H9 (cell line): ENCODE results near the gene JAG2. TPM values are rescaled to one million over a fixed set of nuclear protein-coding genes. Genes with fewer than 3 reads are reported as not detected.

ENCODE experiments used
- DNase-seq: peaks from one replicate; pipeline ENCODE4 v3.0.0-alpha.2; 2017
- H2AFZ ChIP-seq: one replicate; pipeline ENCODE4 v1.6.1; 2013; ENCODE audit warnings: mild to moderate bottlenecking, low read length, control low read depth, moderate library complexity
- H2AK5ac ChIP-seq: 2 replicates; pipeline ENCODE4 v1.6.1; 2013; ENCODE audit warnings: low read length, control low read depth, mixed read lengths; ENCODE audit not compliant: insufficient read length
- H2BK120ac ChIP-seq: one replicate; pipeline ENCODE4 v1.6.1; 2013; ENCODE audit warnings: low read depth, mild to moderate bottlenecking, low read length, control low read depth, inconsistent platforms; ENCODE audit not compliant: poor library complexity, severe bottlenecking
- H2BK12ac ChIP-seq: 2 replicates; pipeline ENCODE4 v1.6.1; 2013; ENCODE audit warnings: low read length, control low read depth, mixed read lengths, low read depth; ENCODE audit not compliant: insufficient read length
- H2BK15ac ChIP-seq: 2 replicates; pipeline ENCODE4 v1.6.1; 2013; ENCODE audit warnings: low read depth, low read length, control low read depth
- H2BK20ac ChIP-seq: one replicate; pipeline ENCODE4 v1.6.1; 2013; ENCODE audit warnings: low read depth, mild to moderate bottlenecking, low read length, control low read depth, inconsistent platforms; ENCODE audit not compliant: poor library complexity, severe bottlenecking
- H2BK5ac ChIP-seq: 2 replicates; pipeline ENCODE4 v1.6.1; 2013; ENCODE audit warnings: low read length, control low read depth, mixed read lengths; ENCODE audit not compliant: insufficient read length
- H3K14ac ChIP-seq: 2 replicates; pipeline ENCODE4 v1.6.1; 2013; ENCODE audit warnings: low read length, control low read depth; ENCODE audit not compliant: insufficient read depth
- H3K18ac ChIP-seq: 2 replicates; pipeline ENCODE4 v1.6.1; 2013; ENCODE audit warnings: low read depth, mild to moderate bottlenecking, mixed read lengths, low read length, control low read depth; ENCODE audit not compliant: insufficient read length
- H3K23ac ChIP-seq: 2 replicates; pipeline ENCODE4 v1.6.1; 2013; ENCODE audit warnings: low read length, control low read depth, mixed read lengths, low read depth; ENCODE audit not compliant: insufficient read length
- H3K23me2 ChIP-seq: 2 replicates; pipeline ENCODE4 v1.6.1; 2013; ENCODE audit warnings: low read depth, mild to moderate bottlenecking, mixed read lengths, low read length, control low read depth; ENCODE audit not compliant: insufficient read length, poor library complexity, severe bottlenecking
- H3K27ac ChIP-seq: 2 replicates; pipeline ENCODE4 v1.5.1; 2013; ENCODE audit warnings: low read length, control low read depth, mixed read lengths, low read depth; ENCODE audit not compliant: insufficient read length
- H3K27me3 ChIP-seq: 2 replicates; pipeline ENCODE4 v1.6.1; 2013; ENCODE audit warnings: low read length, control low read depth, inconsistent platforms; ENCODE audit not compliant: insufficient read depth
- H3K4ac ChIP-seq: 2 replicates; pipeline ENCODE4 v1.6.1; 2013; ENCODE audit warnings: low read depth, mild to moderate bottlenecking, control low read depth, inconsistent platforms, low read length, moderate library complexity
- H3K4me1 ChIP-seq: 2 replicates; pipeline ENCODE4 v1.6.1; 2013; ENCODE audit warnings: low read length, control low read depth, inconsistent platforms; ENCODE audit not compliant: insufficient read depth
- H3K4me2 ChIP-seq: 2 replicates; pipeline ENCODE4 v1.6.1; 2013; ENCODE audit warnings: low read length, control low read depth, mixed read lengths; ENCODE audit not compliant: insufficient read length, insufficient read depth
- H3K56ac ChIP-seq: 2 replicates; pipeline ENCODE4 v1.6.1; 2013; ENCODE audit warnings: low read depth, mild to moderate bottlenecking, mixed read lengths, low read length, control low read depth; ENCODE audit not compliant: insufficient read length
- H3K79me1 ChIP-seq: 2 replicates; pipeline ENCODE4 v1.6.1; 2013; ENCODE audit warnings: low read depth, mild to moderate bottlenecking, moderate library complexity, low read length, control low read depth, inconsistent platforms; ENCODE audit not compliant: insufficient read depth, poor library complexity, severe bottlenecking
- H3K79me2 ChIP-seq: 2 replicates; pipeline ENCODE4 v1.6.1; 2013; ENCODE audit warnings: low read length, control low read depth, inconsistent platforms; ENCODE audit not compliant: insufficient read depth
- H3K9ac ChIP-seq: 2 replicates; pipeline ENCODE4 v1.6.1; 2013; ENCODE audit warnings: low read length, control low read depth, mixed read lengths; ENCODE audit not compliant: insufficient read length; ENCODE audit errors: extremely low read depth
- H3K9me3 ChIP-seq: one replicate; pipeline ENCODE4 v1.6.1; 2013; ENCODE audit warnings: low read depth, low read length, inconsistent platforms; ENCODE audit not compliant: control insufficient read depth
- H3T11ph ChIP-seq: one replicate; pipeline ENCODE4 v1.6.1; 2013; ENCODE audit warnings: mild to moderate bottlenecking, low read length, control low read depth, inconsistent platforms
- H4K20me1 ChIP-seq: one replicate; pipeline ENCODE4 v1.6.1; 2013; ENCODE audit not compliant: control insufficient read depth, insufficient read length, insufficient read depth
- H4K5ac ChIP-seq: 2 replicates; pipeline ENCODE4 v1.6.1; 2013; ENCODE audit warnings: low read depth, mild to moderate bottlenecking, mixed read lengths, low read length, control low read depth; ENCODE audit not compliant: insufficient read length
- H4K8ac ChIP-seq: replicated peaks from 2 replicates; pipeline ENCODE4 v1.6.1; 2013; ENCODE audit warnings: low read length, control low read depth, mixed read lengths, low read depth; ENCODE audit not compliant: insufficient read length
- H4K91ac ChIP-seq: 2 replicates; pipeline ENCODE4 v1.6.1; 2013; ENCODE audit warnings: low read depth, mild to moderate bottlenecking, moderate library complexity, mixed read lengths, low read length, control low read depth; ENCODE audit not compliant: insufficient read length
- H3K27ac Mint-ChIP-seq, 3 experiments: 2 replicates in 2 of 3; 3 replicates in 1 of 3; pipeline ENCODE4 v1.8.0; 2020 to 2021; ENCODE audit warnings: mixed read lengths in 3 of 3, mild to moderate bottlenecking in 1 of 3, moderate library complexity in 1 of 3
- H3K27me3 Mint-ChIP-seq: 2 replicates; pipeline ENCODE4 v1.8.0; 2021; ENCODE audit warnings: low read depth, mild to moderate bottlenecking, moderate library complexity, mixed read lengths
- H3K36me3 Mint-ChIP-seq, 3 experiments: 2 replicates in 2 of 3; 3 replicates in 1 of 3; pipeline ENCODE4 v1.8.0; 2020 to 2021; ENCODE audit warnings: low read depth in 3 of 3, mixed read lengths in 3 of 3; ENCODE audit not compliant: insufficient read depth in 1 of 3
- H3K4me1 Mint-ChIP-seq, 2 experiments: 2 replicates each; pipeline ENCODE4 v1.8.0; 2020; ENCODE audit warnings: mixed read lengths in 2 of 2
- H3K4me3 Mint-ChIP-seq, 2 experiments: 2 replicates in 1 of 2; 3 replicates in 1 of 2; pipeline ENCODE4 v1.8.0; 2020 to 2021; ENCODE audit warnings: mild to moderate bottlenecking in 2 of 2, mixed read lengths in 2 of 2, moderate library complexity in 1 of 2
- H3K9me3 Mint-ChIP-seq, 2 experiments: 2 replicates in 1 of 2; 3 replicates in 1 of 2; pipeline ENCODE4 v1.8.0; 2020; ENCODE audit warnings: mild to moderate bottlenecking in 2 of 2, mixed read lengths in 2 of 2, moderate library complexity in 1 of 2
- WGBS: extraction: QIAGEN DNeasy Blood & Tissue Kit; methylation state at CpG from one replicate; pipeline ENCODE4 v1.1.7; 2013; ENCODE audit warnings: missing lambda C conversion rate, low lambda C conversion rate, mixed read lengths; ENCODE audit not compliant: insufficient read length; ENCODE audit errors: extremely low coverage; 5-methylcytosine and 5-hydroxymethylcytosine counted together
- total RNA-seq: library from RNA; stranded (reverse); gene quantifications from 2 replicates; pipeline ENCODE4 v1.2.1, GENCODE V29; 2021
- TF ChIP-seq, protein P1 (sequence below): fragments of 200-600 bp; sonication (generic); conservative IDR thresholded peaks from 3 replicates; pipeline ENCODE4 v1.8.0; 2021; ENCODE audit warnings: antibody characterized with exemption, mild to moderate bottlenecking

JAG2 gene
- total RNA-seq, 1 experiment from 2014 or later = 11.4 TPM

DNA sequence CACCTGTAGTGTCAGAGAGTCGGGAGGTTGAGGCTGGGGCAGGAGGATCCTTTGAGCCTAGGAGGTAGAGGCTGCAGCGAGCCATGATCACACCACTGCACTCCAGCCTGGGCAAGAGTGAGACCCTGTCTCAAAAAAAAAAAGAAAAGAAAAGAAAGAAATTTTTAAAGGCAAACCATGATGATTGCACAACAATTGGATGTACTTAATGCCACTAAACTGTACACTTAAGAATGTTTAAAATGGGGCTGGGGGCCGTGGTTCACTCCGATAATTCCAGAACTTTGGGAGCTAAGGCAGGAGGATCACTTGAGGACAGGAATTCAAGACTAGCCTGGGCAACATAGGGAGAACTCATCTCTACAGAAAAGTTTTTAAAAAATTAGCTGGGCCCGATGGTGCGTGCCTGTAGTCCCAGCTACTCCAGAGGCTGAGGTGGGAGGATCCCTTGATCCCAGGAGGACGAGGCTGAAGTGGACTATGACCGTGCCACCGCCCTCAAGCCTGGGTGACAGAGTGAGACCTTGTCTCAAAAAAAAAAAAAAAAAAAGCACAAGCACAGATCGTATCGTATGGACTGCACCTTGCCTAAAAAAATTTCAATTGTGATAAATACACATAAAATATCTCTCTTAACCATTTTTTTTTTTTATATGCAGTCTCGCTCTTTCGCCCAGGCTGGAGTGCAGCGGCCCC lies 32.7 kb downstream of the JAG2 start:
- no peak overlapping the region for H2BK20ac ChIP-seq
- WGBS = no CpG with 5 or more reads among the region's 14 CpGs
- H2BK15ac ChIP-seq = no peak overlapping the region
- H2AK5ac ChIP-seq = no peak overlapping the region
- Mint-ChIP-seq H3K4me3 (no peak overlapping the region), H3K9me3 (peaks cover 13 to 18% of the 10 kb centered on the region in 2 experiments), H3K27me3 (peaks cover 7% of the 10 kb centered on the region), H3K36me3 (peaks cover 0 to 12% (median 4%) of the 10 kb centered on the region in 3 experiments; a peak in 4 of 7 replicates), H3K27ac (no peak overlapping the region), H3K4me1 (peaks cover 0 to 4% of the 10 kb centered on the region in 2 experiments; a peak in 1 of 4 replicates)
- no peak overlapping the region for H2BK12ac ChIP-seq
- H3K18ac ChIP-seq = no peak overlapping the region
- no peak overlapping the region for H4K91ac ChIP-seq
- H2AFZ ChIP-seq = no peak overlapping the region
- no peaks in the 10 kb centered on the region for H3K23me2 ChIP-seq
- no peak overlapping the region for H3T11ph ChIP-seq
- H3K4me1 ChIP-seq = no peaks in the 10 kb centered on the region
- H3K27ac ChIP-seq = no peak overlapping the region
- H3K56ac ChIP-seq = no peak overlapping the region
- H4K20me1 ChIP-seq = no peaks in the 10 kb centered on the region
- H4K8ac ChIP-seq = no peak overlapping the region
- H2BK5ac ChIP-seq = no peak overlapping the region
- no peaks in the 10 kb centered on the region for H3K79me1 ChIP-seq
- TF ChIP-seq, protein P1, sequence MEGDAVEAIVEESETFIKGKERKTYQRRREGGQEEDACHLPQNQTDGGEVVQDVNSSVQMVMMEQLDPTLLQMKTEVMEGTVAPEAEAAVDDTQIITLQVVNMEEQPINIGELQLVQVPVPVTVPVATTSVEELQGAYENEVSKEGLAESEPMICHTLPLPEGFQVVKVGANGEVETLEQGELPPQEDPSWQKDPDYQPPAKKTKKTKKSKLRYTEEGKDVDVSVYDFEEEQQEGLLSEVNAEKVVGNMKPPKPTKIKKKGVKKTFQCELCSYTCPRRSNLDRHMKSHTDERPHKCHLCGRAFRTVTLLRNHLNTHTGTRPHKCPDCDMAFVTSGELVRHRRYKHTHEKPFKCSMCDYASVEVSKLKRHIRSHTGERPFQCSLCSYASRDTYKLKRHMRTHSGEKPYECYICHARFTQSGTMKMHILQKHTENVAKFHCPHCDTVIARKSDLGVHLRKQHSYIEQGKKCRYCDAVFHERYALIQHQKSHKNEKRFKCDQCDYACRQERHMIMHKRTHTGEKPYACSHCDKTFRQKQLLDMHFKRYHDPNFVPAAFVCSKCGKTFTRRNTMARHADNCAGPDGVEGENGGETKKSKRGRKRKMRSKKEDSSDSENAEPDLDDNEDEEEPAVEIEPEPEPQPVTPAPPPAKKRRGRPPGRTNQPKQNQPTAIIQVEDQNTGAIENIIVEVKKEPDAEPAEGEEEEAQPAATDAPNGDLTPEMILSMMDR = no peak
- no peak overlapping the region for H2BK120ac ChIP-seq
- no peak for DNase-seq
- H3K9ac ChIP-seq = no peak overlapping the region
- H3K4ac ChIP-seq = no peak overlapping the region
- H3K4me2 ChIP-seq = no peak overlapping the region
- no peak overlapping the region for H3K14ac ChIP-seq
- no peak overlapping the region for H3K23ac ChIP-seq
- no peak overlapping the region for H4K5ac ChIP-seq
- no peaks in the 10 kb centered on the region for H3K9me3 ChIP-seq
- no peaks in the 10 kb centered on the region for H3K27me3 ChIP-seq
- H3K79me2 ChIP-seq = no peaks in the 10 kb centered on the region
